Upper lobe of left lung (tissue), 4 donors: Measurements from ENCODE around the gene SLC7A6OS.

Source experiments
- CTCF ChIP-seq, 6 experiments: fragments of 450-650 bp in 4 of 6; fragments of 200-600 bp in 2 of 6; sonication (generic) in 2 of 6; IDR thresholded peaks; one replicate each; pipeline ENCODE4 v1.5.1; 2016 to 2019; ENCODE audit warnings: antibody characterized with exemption in 6 of 6
- EP300 ChIP-seq, 4 donors: sonication (generic); formaldehyde crosslinking; IDR thresholded peaks; one replicate each; pipeline ENCODE4 v1.5.1; 2017; ENCODE audit warnings: antibody characterized with exemption in 4 of 4, control low read depth in 2 of 4
- POLR2A ChIP-seq, 4 donors: fragments of 450-650 bp; IDR thresholded peaks; one replicate each; pipeline ENCODE4 v1.5.1; 2016 to 2017; ENCODE audit warnings: antibody characterized with exemption in 4 of 4, mild to moderate bottlenecking in 2 of 4
- POLR2AphosphoS5 ChIP-seq, 2 donors: sonication (generic); formaldehyde crosslinking; IDR thresholded peaks; one replicate each; pipeline ENCODE4 v1.5.1; 2017; ENCODE audit warnings: antibody characterized with exemption in 2 of 2

DNA sequence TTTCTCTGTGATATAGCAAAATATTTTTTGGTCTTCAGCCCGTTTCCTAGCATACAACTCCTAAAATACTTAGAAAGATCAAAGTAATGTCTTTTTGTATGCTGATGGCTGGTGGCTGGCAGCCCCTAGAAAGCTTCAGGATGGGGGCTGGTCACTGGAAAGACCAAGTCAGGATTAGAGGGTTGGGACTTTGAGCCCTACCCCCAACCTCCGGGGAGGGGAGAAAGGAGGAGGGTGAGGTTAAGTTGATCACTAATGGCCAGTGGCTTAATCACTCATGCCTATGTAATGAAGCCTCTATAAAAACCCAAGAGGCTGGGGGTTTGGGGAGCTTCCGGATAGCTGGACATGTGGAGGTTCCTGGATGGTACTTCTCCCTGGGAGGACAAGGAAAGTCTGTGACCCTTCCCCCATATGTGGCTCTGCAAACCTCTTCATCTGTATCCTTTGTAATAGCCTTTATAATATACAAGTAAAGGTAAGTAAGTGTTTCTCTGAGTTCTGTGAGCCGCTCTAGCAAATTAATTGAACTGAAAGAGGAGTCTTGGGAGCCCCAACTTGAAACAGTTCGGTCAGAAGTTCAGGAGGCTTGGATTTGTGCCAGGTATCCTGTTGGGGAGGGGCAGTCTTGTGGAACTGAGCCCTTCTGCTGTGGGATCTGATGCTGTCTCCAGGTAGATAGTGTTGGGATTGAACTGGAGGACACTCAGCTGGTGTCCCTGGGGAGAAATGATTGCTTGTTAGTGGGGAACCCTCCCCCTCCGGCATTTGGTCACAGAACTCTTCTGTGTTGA, 42.9 kb downstream of the SLC7A6OS start:
- TF ChIP-seq POLR2A (IDR thresholded peaks at IDR 0.05) = no peak
- no peak for TF ChIP-seq CTCF (IDR thresholded peaks at IDR 0.05)
- TF ChIP-seq POLR2AphosphoS5 (IDR thresholded peaks at IDR 0.05) = no peak
- no peak for TF ChIP-seq EP300 (IDR thresholded peaks at IDR 0.05)
